Body of pancreas (tissue), 4 donors: ENCODE data around the gene CLEC4F. TPM values are rescaled to one million over a fixed set of nuclear protein-coding genes. Genes with fewer than 3 reads are reported as not detected.

ENCODE experiments used
- ATAC-seq: fragments of 150-250 bp; one replicate; pipeline ENCODE4 v1.9.1; 2016
- DNase-seq, 4 donors: peaks; one replicate each; pipeline ENCODE4 v3.0.0-alpha.2; 2019
- H3K27ac ChIP-seq, 4 donors: fragments of 200-600 bp; sonication (generic); 1 replicate in 3 of 4; 2 replicates in 1 of 4; pipeline versions ENCODE4 v1.5.1 to v1.6.1; 2016 to 2019; ENCODE audit warnings: mild to moderate bottlenecking in 1 of 4, mixed read lengths in 1 of 4, moderate library complexity in 1 of 4
- H3K27me3 ChIP-seq, 2 donors: fragments of 200-600 bp; sonication (generic); one replicate each; pipeline ENCODE4 v1.6.0; 2016; ENCODE audit warnings: mild to moderate bottlenecking in 1 of 2
- H3K36me3 ChIP-seq, 2 donors: fragments of 200-600 bp; sonication (generic); replicated peaks in 1 of 2; 2 replicates each; pipeline ENCODE4 v1.5.1; 2016; ENCODE audit warnings: low read depth in 2 of 2; ENCODE audit not compliant: insufficient read depth in 1 of 2
- H3K4me1 ChIP-seq: fragments of 200-600 bp; sonication (generic); one replicate; pipeline ENCODE4 v1.6.0; 2016
- H3K4me3 ChIP-seq, 2 donors: fragments of 200-600 bp; sonication (generic); 1 replicate in 1 of 2; 2 replicates in 1 of 2; pipeline ENCODE4 v1.5.1; 2016 to 2019
- H3K9me3 ChIP-seq, 3 donors: fragments of 200-600 bp; sonication (generic); 1 replicate in 2 of 3; 2 replicates in 1 of 3; pipeline ENCODE4 v1.5.1; 2016
- CTCF ChIP-seq, 7 experiments: fragments of 450-650 bp in 4 of 7; fragments of 200-600 bp in 3 of 7; sonication (generic) in 3 of 7; IDR thresholded peaks; one replicate each; pipeline ENCODE4 v1.5.1; 2016 to 2019; ENCODE audit warnings: antibody characterized with exemption in 7 of 7
- POLR2A ChIP-seq, 3 donors: fragments of 450-650 bp; IDR thresholded peaks; one replicate each; pipeline ENCODE4 v1.6.1; 2016; ENCODE audit warnings: antibody characterized with exemption in 3 of 3, mild to moderate bottlenecking in 2 of 3
- WGBS, 2 donors: methylation state at CpG; one replicate each; pipeline ENCODE4 v1.1.5; 2017; 5-methylcytosine and 5-hydroxymethylcytosine counted together
- intact Hi-C: fragments of 100-400 bp; cut with DNase I; formaldehyde crosslinking; loops from one replicate; pipeline ENCODE4 v1.15.1; 2023
- total RNA-seq, 2 donors: library from RNA; depleted of rRNA; stranded (reverse); fragments of >200 nt; gene quantifications; one replicate each; pipeline ENCODE4 v1.1.0, GENCODE V29; 2016

Gene CLEC4F
- total RNA-seq, 2 donors from 2014 or later: 3.3 TPM; not detected in 1

DNA sequence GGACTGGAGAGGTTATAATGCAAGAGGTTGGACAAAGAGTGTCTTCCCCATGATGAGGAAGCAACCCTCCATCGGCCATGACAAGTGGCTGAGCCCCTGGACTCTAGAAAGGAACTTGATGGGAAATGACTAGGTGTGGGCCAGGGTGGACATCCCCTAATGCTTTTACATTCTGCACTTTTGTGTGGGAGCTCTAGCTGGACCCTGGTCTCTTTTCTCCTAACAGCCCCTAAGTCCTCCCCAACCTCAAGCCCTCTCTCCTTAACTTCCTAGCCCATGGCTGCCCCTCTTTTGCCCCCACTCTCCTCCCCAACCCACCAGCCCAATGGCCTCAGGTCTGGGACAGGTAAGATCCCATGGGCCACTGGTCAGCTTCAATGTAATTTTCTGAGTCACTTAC lies 12.8 kb upstream of the CLEC4F start:
- TF ChIP-seq CTCF (IDR thresholded peaks at IDR 0.05) (no peak), POLR2A (IDR thresholded peaks at IDR 0.05) (no peak)

DNA sequence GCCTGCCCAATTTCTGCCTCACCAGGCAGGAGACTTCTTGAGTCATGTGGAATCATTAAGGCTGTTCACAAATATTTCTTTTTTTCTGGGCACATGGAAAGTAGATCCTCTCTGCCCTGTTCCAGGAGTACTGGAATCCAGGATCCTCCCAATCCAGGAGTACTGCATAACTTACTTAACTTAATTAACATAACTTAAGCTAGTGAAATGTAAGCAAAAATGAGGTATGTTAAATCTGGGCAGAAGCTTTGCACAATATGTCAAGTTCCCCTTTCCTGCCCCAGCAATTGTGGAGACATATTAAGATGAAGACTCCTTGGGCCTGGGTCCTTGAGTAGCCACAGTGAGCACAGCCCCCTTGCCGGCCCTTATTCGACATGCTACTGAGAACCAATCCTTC lies 12.0 kb upstream of the CLEC4F start:
- intact Hi-C loops: no loop called here
- H3K36me3 ChIP-seq: no peaks in the 10 kb centered on the region
- 76 to 77% methylated on average over 2 of the region's 2 CpGs for WGBS, 2 donors

More for the DNA sequence above, 12.8 kb upstream of the CLEC4F start:
- Histone ChIP-seq H3K27me3 (no peaks in the 10 kb centered on the region), H3K9me3 (no peaks in the 10 kb centered on the region), H3K4me3 (no peak overlapping the region), H3K27ac (no peak overlapping the region), H3K4me1 (no peaks in the 10 kb centered on the region), H3K36me3 (no peaks in the 10 kb centered on the region)
- 78 to 91% methylated on average over 1 of the region's 1 CpG for WGBS, 2 donors
- intact Hi-C loops: no loop called here
- ATAC-seq (no peak), DNase-seq (no peak)

GRCh38 chr2:70831861-70832260 lies 11.5 kb upstream of the CLEC4F start:
- no peak overlapping the region for H3K27ac ChIP-seq
- TF ChIP-seq CTCF (IDR thresholded peaks at IDR 0.05): no peak
- intact Hi-C loops: no loop called here
- DNase-seq (no peak), ATAC-seq (no peak)
- WGBS, 2 donors: 74 to 77% methylated on average over 6 of the region's 6 CpGs
- H3K4me3 ChIP-seq: no peak overlapping the region
- no peaks in the 10 kb centered on the region for H3K36me3 ChIP-seq
- no peaks in the 10 kb centered on the region for H3K4me1 ChIP-seq
- no peaks in the 10 kb centered on the region for H3K9me3 ChIP-seq
- H3K27me3 ChIP-seq: no peaks in the 10 kb centered on the region

More for the DNA sequence above, 12.0 kb upstream of the CLEC4F start:
- no peak for TF ChIP-seq CTCF (IDR thresholded peaks at IDR 0.05)
- ATAC-seq: no peak
- H3K9me3 ChIP-seq: no peaks in the 10 kb centered on the region
- H3K4me1 ChIP-seq: no peaks in the 10 kb centered on the region
- DNase-seq: no peak
- no peak overlapping the region for H3K4me3 ChIP-seq
- H3K27ac ChIP-seq: no peak overlapping the region
- no peaks in the 10 kb centered on the region for H3K27me3 ChIP-seq

DNA sequence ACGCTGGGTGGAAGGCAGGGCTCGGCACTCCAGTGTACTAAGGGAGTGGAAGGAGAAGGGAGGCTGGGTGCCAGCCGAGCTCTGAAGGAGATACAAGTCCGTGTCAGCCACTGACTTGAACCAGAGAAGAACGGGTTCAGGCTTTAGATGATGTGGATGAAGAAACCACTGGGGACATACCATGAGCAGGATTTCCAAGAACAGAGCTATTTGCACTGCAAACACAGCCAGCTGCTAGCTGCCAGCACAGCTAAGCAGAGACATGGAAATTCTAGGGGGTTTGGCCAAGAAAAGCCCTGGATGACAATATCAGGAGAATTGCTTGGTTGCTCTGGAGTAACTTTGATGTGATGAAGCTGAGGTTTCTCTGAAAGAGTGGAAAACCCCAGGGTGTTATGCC lies 10.0 kb upstream of the CLEC4F start:
- Histone ChIP-seq H3K27ac (no peak overlapping the region), H3K27me3 (no peaks in the 10 kb centered on the region), H3K4me3 (no peak overlapping the region), H3K36me3 (no peaks in the 10 kb centered on the region), H3K4me1 (no peaks in the 10 kb centered on the region), H3K9me3 (no peaks in the 10 kb centered on the region)
- ATAC-seq (peak; percentile 21), DNase-seq (no peak)
- TF ChIP-seq POLR2A (IDR thresholded peaks at IDR 0.05) (no peak), CTCF (IDR thresholded peaks at IDR 0.05) (no peak)
- WGBS, 2 donors: 61 to 68% methylated on average over 5 of the region's 5 CpGs
- intact Hi-C loops: no loop called here

DNA sequence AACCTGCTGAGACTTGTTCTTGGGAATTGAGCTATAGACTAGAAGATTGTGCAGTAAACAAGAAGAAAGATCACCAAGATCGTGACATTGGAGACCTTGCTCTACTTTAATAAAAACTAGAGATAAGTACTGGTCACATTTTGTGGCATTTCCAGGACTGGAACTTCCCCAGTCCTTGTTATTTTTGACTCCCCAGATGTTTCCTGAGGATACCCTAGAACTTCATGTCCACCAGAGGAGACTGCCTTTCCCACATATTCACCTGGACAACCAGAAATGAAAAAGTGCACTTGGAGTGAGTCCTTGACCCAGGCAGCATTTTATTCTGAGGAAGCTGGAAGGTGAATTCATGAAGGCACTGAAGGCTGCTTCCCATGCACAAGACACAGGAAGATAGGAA lies 9.5 kb upstream of the CLEC4F start:
- intact Hi-C loops: no loop called here
- ATAC-seq (no peak), DNase-seq (no peak)
- 44 to 60% methylated on average over 1 of the region's 1 CpG for WGBS, 2 donors
- no peak overlapping the region for H3K27ac ChIP-seq
- TF ChIP-seq CTCF (IDR thresholded peaks at IDR 0.05) (no peak), POLR2A (IDR thresholded peaks at IDR 0.05) (no peak)
- no peaks in the 10 kb centered on the region for H3K9me3 ChIP-seq
- no peaks in the 10 kb centered on the region for H3K36me3 ChIP-seq
- no peaks in the 10 kb centered on the region for H3K4me1 ChIP-seq
- no peak overlapping the region for H3K4me3 ChIP-seq
- H3K27me3 ChIP-seq: no peaks in the 10 kb centered on the region
